Fibroblast of mammary gland (primary cell): ENCODE measurements around the gene ICE2.

Source experiments
- DNase-seq: peaks from one replicate; pipeline ENCODE4 v3.0.0-alpha.2; 2010; ENCODE audit warnings: low read depth
- H3K4me3 ChIP-seq: 2 replicates; pipeline ENCODE4 v1.5.1; 2011; ENCODE audit warnings: low read depth, mild to moderate bottlenecking, low read length, moderate library complexity; ENCODE audit not compliant: control insufficient read depth
- CTCF ChIP-seq: conservative IDR thresholded peaks from 2 replicates; pipeline ENCODE4 v1.5.1; 2011; ENCODE audit warnings: low read depth, low read length, inconsistent platforms; ENCODE audit not compliant: control insufficient read depth, insufficient read depth

Gene ICE2

GRCh38 chr15:60442031-60442650 lies 36.8 kb downstream of the ICE2 start:
- no peak for DNase-seq
- no peak for TF ChIP-seq CTCF
- no peak overlapping the region for H3K4me3 ChIP-seq

GRCh38 chr15:60441331-60441730 lies 37.6 kb downstream of the ICE2 start:
- TF ChIP-seq CTCF = no peak
- DNase-seq = no peak
- no peak overlapping the region for H3K4me3 ChIP-seq

GRCh38 chr15:60438646-60439045 lies 40.3 kb downstream of the ICE2 start:
- no peak for DNase-seq
- TF ChIP-seq CTCF = no peak
- no peak overlapping the region for H3K4me3 ChIP-seq

GRCh38 chr15:60428935-60429334 lies 50.0 kb downstream of the ICE2 start:
- no peak for DNase-seq
- TF ChIP-seq CTCF = no peak
- no peak overlapping the region for H3K4me3 ChIP-seq

GRCh38 chr15:60426870-60427508 lies 52.0 kb downstream of the ICE2 start:
- DNase-seq = peak; percentile 88
- no peak for TF ChIP-seq CTCF
- H3K4me3 ChIP-seq = no peak overlapping the region

GRCh38 chr15:60425461-60425860 lies 53.5 kb downstream of the ICE2 start:
- no peak overlapping the region for H3K4me3 ChIP-seq
- no peak for TF ChIP-seq CTCF
- no peak for DNase-seq
